Keratinocyte (primary cell): Measurements from ENCODE around the gene OR2A5. TPM values are rescaled to one million over a fixed set of nuclear protein-coding genes. Genes with fewer than 3 reads are reported as not detected.
"Not testable (repeated sequence)": the region's sequence is repeated elsewhere in the genome, so short reads cannot be mapped to it uniquely, and the experiment has no call there.

Experiments
- DNase-seq: peaks from one replicate; pipeline ENCODE4 v3.0.0-alpha.2; 2011; ENCODE audit warnings: low read depth, missing footprints, low spot score
- FAIRE-seq: peaks from 2 replicates; lab custom pipeline; 2011; peaks lifted over from hg19 to GRCh38; lab: Jason Lieb, UNC
- H2AFZ ChIP-seq: 2 replicates; pipeline ENCODE4 v1.6.0; 2012; ENCODE audit warnings: low read length, control low read depth, inconsistent platforms; ENCODE audit not compliant: control insufficient read depth
- H3K27ac ChIP-seq: 2 replicates; pipeline ENCODE4 v1.5.1; 2011; ENCODE audit warnings: low read length; ENCODE audit not compliant: control insufficient read depth, insufficient read depth
- H3K27me3 ChIP-seq: 3 replicates; pipeline ENCODE4 v1.6.0; 2011; ENCODE audit warnings: low read length; ENCODE audit not compliant: control insufficient read depth, insufficient read depth; ENCODE audit errors: extremely low read depth
- H3K36me3 ChIP-seq, 2 experiments: 2 replicates in 1 of 2; 3 replicates in 1 of 2; pipeline ENCODE4 v1.5.1; 2011; ENCODE audit warnings: low read length in 2 of 2, mild to moderate bottlenecking in 1 of 2; ENCODE audit not compliant: control insufficient read depth in 2 of 2, insufficient read depth in 2 of 2; ENCODE audit errors: extremely low read depth in 1 of 2
- H3K4me1 ChIP-seq: 3 replicates; pipeline ENCODE4 v1.5.1; 2011; ENCODE audit warnings: low read length; ENCODE audit not compliant: control insufficient read depth, insufficient read depth; ENCODE audit errors: extremely low read depth
- H3K4me2 ChIP-seq: 3 replicates; pipeline ENCODE4 v1.6.0; 2011; ENCODE audit warnings: low read depth, low read length; ENCODE audit not compliant: control insufficient read depth, insufficient read depth; ENCODE audit errors: extremely low read depth
- H3K4me3 ChIP-seq, 3 experiments: fragments of 200-600 bp in 1 of 3; sonication (generic) in 1 of 3; 2 replicates in 2 of 3; 3 replicates in 1 of 3; pipeline ENCODE4 v1.5.1; 2011 to 2016; ENCODE audit warnings: low read length in 3 of 3, mild to moderate bottlenecking in 3 of 3, control low read depth in 2 of 3, inconsistent platforms in 1 of 3, low read depth in 1 of 3, mixed read lengths in 1 of 3, mixed run types in 1 of 3, moderate library complexity in 1 of 3; ENCODE audit not compliant: control insufficient read depth in 2 of 3, insufficient read depth in 2 of 3; ENCODE audit errors: extremely low read depth in 1 of 3
- H3K79me2 ChIP-seq: 2 replicates; pipeline ENCODE4 v1.6.0; 2012; ENCODE audit warnings: low read length; ENCODE audit not compliant: control insufficient read depth, insufficient read depth
- H3K9ac ChIP-seq: 3 replicates; pipeline ENCODE4 v1.6.0; 2011; ENCODE audit warnings: low read length; ENCODE audit not compliant: control insufficient read depth, insufficient read depth; ENCODE audit errors: extremely low read depth
- H3K9me1 ChIP-seq: 3 replicates; pipeline ENCODE4 v1.6.0; 2011; ENCODE audit warnings: low read length; ENCODE audit not compliant: control insufficient read depth, insufficient read depth; ENCODE audit errors: extremely low read depth
- H3K9me3 ChIP-seq: 2 replicates; pipeline ENCODE4 v1.5.1; 2012; ENCODE audit warnings: low read depth, low read length; ENCODE audit not compliant: control insufficient read depth
- H4K20me1 ChIP-seq: 3 replicates; pipeline ENCODE4 v1.6.0; 2011; ENCODE audit warnings: low read length; ENCODE audit not compliant: control insufficient read depth, insufficient read depth; ENCODE audit errors: extremely low read depth
- EZH2 ChIP-seq: IDR thresholded peaks from one replicate; pipeline ENCODE4 v1.6.1; 2012; ENCODE audit warnings: inconsistent platforms, mild to moderate bottlenecking, low read length, moderate library complexity
- dilution Hi-C: fragments of 300-500 bp; cut with MboI; formaldehyde crosslinking; loops from one replicate; pipeline ENCODE4 v1.7.0; 2020; ENCODE audit warnings: low sequenced_read_pairs; ENCODE audit not compliant: extremely low pct_ligation_motif_present
- polyA plus RNA-seq, 5 experiments: library from polyadenylated mRNA; depleted of rRNA in 3 of 5; stranded (reverse) in 3 of 5; stranded (forward) in 1 of 5; unstranded in 1 of 5; fragments of >200 nt; gene quantifications; 1 replicate in 1 of 5; 2 replicates in 3 of 5; 3 replicates in 1 of 5; pipeline versions ENCODE4 v1.2.1 to v1.2.3, GENCODE V29; 2011 to 2012; ENCODE audit warnings: missing spikeins in 2 of 5, low read depth in 1 of 5, low replicate concordance in 1 of 5
- TF ChIP-seq, protein P1 (sequence below), 3 experiments: IDR thresholded peaks in 1 of 3; conservative IDR thresholded peaks in 1 of 3; optimal IDR thresholded peaks in 1 of 3; 2 replicates in 2 of 3; 3 replicates in 1 of 3; pipeline versions ENCODE3 to v1.5.1; 2011; ENCODE audit warnings: low read length in 3 of 3, mild to moderate bottlenecking in 3 of 3, moderate library complexity in 2 of 3, control low read depth in 1 of 3, inconsistent platforms in 1 of 3; ENCODE audit not compliant: insufficient read depth in 2 of 3; ENCODE audit errors: extremely low read depth in 1 of 3

The OR2A5 gene
- polyA plus RNA-seq, 1 donor (not counting 4 experiments of a cell fraction or from before 2014, with no cell fraction given) = not detected

DNA sequence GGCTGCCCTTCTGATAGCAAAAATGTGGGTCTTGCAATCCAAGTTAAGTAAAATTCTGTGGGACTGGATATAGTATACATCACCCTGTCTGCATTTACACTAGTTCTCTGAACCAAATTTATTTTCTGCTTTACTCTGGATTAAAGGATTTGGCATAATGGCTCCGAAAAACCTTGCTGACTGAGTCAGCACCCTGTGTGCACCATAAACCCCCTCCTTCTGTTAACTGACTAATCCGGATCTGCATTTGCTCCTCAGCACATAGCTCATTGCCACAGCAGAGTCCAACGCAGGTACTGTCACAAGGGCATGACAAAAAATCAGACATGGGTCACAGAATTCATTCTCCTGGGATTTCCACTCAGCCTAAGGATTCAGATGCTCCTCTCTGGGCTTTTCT, 1.3 kb downstream of the OR2A5 start:
- no peak overlapping the region for H3K4me3 ChIP-seq
- no peaks in the 10 kb centered on the region for H4K20me1 ChIP-seq
- no peak overlapping the region for H3K4me2 ChIP-seq
- no peaks in the 10 kb centered on the region for H3K36me3 ChIP-seq
- no peaks in the 10 kb centered on the region for H3K9me1 ChIP-seq
- DNase-seq (no peak), FAIRE-seq (no peak)
- no peaks in the 10 kb centered on the region for H3K79me2 ChIP-seq
- dilution Hi-C loops = no loop called here
- no peak overlapping the region for H2AFZ ChIP-seq
- H3K27me3 ChIP-seq = no peaks in the 10 kb centered on the region
- H3K4me1 ChIP-seq = no peaks in the 10 kb centered on the region
- H3K9ac ChIP-seq = no peak overlapping the region
- TF ChIP-seq, protein P1, sequence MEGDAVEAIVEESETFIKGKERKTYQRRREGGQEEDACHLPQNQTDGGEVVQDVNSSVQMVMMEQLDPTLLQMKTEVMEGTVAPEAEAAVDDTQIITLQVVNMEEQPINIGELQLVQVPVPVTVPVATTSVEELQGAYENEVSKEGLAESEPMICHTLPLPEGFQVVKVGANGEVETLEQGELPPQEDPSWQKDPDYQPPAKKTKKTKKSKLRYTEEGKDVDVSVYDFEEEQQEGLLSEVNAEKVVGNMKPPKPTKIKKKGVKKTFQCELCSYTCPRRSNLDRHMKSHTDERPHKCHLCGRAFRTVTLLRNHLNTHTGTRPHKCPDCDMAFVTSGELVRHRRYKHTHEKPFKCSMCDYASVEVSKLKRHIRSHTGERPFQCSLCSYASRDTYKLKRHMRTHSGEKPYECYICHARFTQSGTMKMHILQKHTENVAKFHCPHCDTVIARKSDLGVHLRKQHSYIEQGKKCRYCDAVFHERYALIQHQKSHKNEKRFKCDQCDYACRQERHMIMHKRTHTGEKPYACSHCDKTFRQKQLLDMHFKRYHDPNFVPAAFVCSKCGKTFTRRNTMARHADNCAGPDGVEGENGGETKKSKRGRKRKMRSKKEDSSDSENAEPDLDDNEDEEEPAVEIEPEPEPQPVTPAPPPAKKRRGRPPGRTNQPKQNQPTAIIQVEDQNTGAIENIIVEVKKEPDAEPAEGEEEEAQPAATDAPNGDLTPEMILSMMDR (optimal IDR thresholded peaks at IDR 0.05 in 1 of 3, IDR thresholded peaks at IDR 0.05 in 1 of 3, conservative IDR thresholded peaks at IDR 0.05 in 1 of 3; ENCODE audit: extremely low read depth in 1 of 3, insufficient read depth in 2 of 3, low read length in 3 of 3) = no peak
- no peak for TF ChIP-seq EZH2
- H3K9me3 ChIP-seq = no peaks in the 10 kb centered on the region
- H3K27ac ChIP-seq = no peak overlapping the region

DNA sequence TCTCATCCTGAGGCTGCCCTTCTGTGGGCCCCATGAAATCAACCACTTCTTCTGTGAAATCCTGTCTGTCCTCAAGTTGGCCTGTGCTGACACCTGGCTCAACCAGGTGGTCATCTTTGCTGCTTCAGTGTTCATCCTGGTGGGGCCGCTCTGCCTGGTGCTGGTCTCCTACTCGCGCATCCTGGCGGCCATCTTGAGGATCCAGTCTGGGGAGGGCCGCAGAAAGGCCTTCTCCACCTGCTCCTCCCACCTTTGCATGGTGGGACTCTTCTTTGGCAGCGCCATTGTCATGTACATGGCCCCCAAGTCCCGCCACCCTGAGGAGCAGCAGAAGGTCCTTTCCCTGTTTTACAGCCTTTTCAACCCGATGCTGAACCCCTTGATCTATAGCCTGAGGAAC, 2.1 kb downstream of the OR2A5 start:
- H3K4me3 ChIP-seq, H3K36me3 ChIP-seq, H3K27me3 ChIP-seq, dilution Hi-C loops, H3K9me1 ChIP-seq, H3K4me2 ChIP-seq, DNase-seq, H4K20me1 ChIP-seq, H3K4me1 ChIP-seq, H3K9me3 ChIP-seq, H3K9ac ChIP-seq, H3K27ac ChIP-seq, H3K79me2 ChIP-seq, H2AFZ ChIP-seq, FAIRE-seq: not testable (repeated sequence)

DNA sequence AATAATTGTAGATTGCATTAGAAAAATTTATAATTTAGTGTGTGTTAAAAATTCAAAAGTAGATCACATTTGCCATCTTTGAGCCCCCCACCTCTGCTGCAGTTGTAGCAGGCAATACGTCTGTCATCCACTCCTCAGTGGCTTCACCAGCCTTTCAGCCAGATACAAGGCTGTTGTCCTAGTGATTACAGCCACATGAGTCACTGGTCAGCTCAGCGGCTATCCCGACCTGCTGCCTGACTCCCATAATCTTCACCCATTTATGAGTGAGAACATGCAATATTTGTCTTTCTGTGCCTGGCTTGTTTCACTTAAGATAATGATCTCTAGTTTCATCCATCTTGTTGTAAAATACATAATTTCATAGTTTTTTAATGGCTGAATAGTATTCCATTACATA, 9.2 kb downstream of the OR2A5 start:
- H3K4me1 ChIP-seq = no peaks in the 10 kb centered on the region
- DNase-seq (no peak), FAIRE-seq (no peak)
- H3K36me3 ChIP-seq = no peaks in the 10 kb centered on the region
- no peaks in the 10 kb centered on the region for H4K20me1 ChIP-seq
- H3K9me1 ChIP-seq = no peaks in the 10 kb centered on the region
- H3K4me2 ChIP-seq = no peak overlapping the region
- dilution Hi-C loops = no loop called here
- H3K4me3 ChIP-seq = no peak overlapping the region
- TF ChIP-seq EZH2 = no peak
- TF ChIP-seq, protein P1 (optimal IDR thresholded peaks at IDR 0.05 in 1 of 3, IDR thresholded peaks at IDR 0.05 in 1 of 3, conservative IDR thresholded peaks at IDR 0.05 in 1 of 3; ENCODE audit: extremely low read depth in 1 of 3, insufficient read depth in 2 of 3, low read length in 3 of 3) = no peak
- no peak overlapping the region for H3K9ac ChIP-seq
- H2AFZ ChIP-seq = no peak overlapping the region
- H3K79me2 ChIP-seq = no peaks in the 10 kb centered on the region
- H3K9me3 ChIP-seq = no peaks in the 10 kb centered on the region
- no peak overlapping the region for H3K27ac ChIP-seq
- no peaks in the 10 kb centered on the region for H3K27me3 ChIP-seq
